Stromal cell of bone marrow (primary cell): ENCODE measurements around the gene MTHFSD.

Source experiments
- DNase-seq: peaks from one replicate; pipeline ENCODE4 v3.0.0-alpha.2; 2012; ENCODE audit warnings: low read depth

MTHFSD gene

GRCh38 chr16:86530251-86531190, 24.5 kb downstream of the MTHFSD start:
- DNase-seq = no peak

GRCh38 chr16:86529160-86529559, 25.9 kb downstream of the MTHFSD start:
- DNase-seq = no peak

- no peak for DNase-seq
Observed at GRCh38 chr16:86528061-86528929, 26.7 kb downstream of the MTHFSD start.

GRCh38 chr16:86527366-86527765, 27.7 kb downstream of the MTHFSD start:
- no peak for DNase-seq

- DNase-seq = no peak
Observed at GRCh38 chr16:86525696-86526095, 29.3 kb downstream of the MTHFSD start.

GRCh38 chr16:86524029-86524428, 31.0 kb downstream of the MTHFSD start:
- no peak for DNase-seq

- DNase-seq = no peak
Observed at GRCh38 chr16:86523166-86523740, 31.8 kb downstream of the MTHFSD start.

GRCh38 chr16:86522634-86523033, 32.4 kb downstream of the MTHFSD start:
- DNase-seq = no peak

GRCh38 chr16:86521236-86522197, 33.5 kb downstream of the MTHFSD start:
- DNase-seq = no peak

- no peak for DNase-seq
Observed at GRCh38 chr16:86520317-86521210, 34.5 kb downstream of the MTHFSD start.

- no peak for DNase-seq
Observed at GRCh38 chr16:86519649-86520316, 35.3 kb downstream of the MTHFSD start.

GRCh38 chr16:86519007-86519648, 35.9 kb downstream of the MTHFSD start:
- no peak for DNase-seq

GRCh38 chr16:86517652-86518258, 37.3 kb downstream of the MTHFSD start:
- no peak for DNase-seq

- DNase-seq = no peak
Observed at GRCh38 chr16:86517033-86517432, 38.0 kb downstream of the MTHFSD start.

GRCh38 chr16:86516623-86517003, 38.4 kb downstream of the MTHFSD start:
- DNase-seq = no peak

- DNase-seq = no peak
Observed at GRCh38 chr16:86515777-86516622, 39.0 kb downstream of the MTHFSD start.

- no peak for DNase-seq
Observed at GRCh38 chr16:86515413-86515776, 39.6 kb downstream of the MTHFSD start.
